Measurements from ENCODE around the gene MAP2K5. TPM values are rescaled to one million over a fixed set of nuclear protein-coding genes. Genes with fewer than 3 reads are reported as not detected.

MAP2K5 gene
- total RNA-seq, 1 donor from 2014 or later, result 25.0 TPM

- H3K4me3 ChIP-seq, result no peak overlapping the region
- no peaks in the 10 kb centered on the region for H3K36me3 ChIP-seq
- no peaks in the 10 kb centered on the region for H3K9me3 ChIP-seq (replicated peaks)
- intact Hi-C loops (cut with micrococcal nuclease), result no loop called here
- peaks cover 15% of the 10 kb centered on the region for H3K4me1 ChIP-seq
- no peak for DNase-seq
- no peaks in the 10 kb centered on the region for H3K27me3 ChIP-seq (ENCODE audit: low read depth)
- no peak overlapping the region for H3K27ac ChIP-seq (replicated peaks)
- no peak for TF ChIP-seq CTCF (IDR thresholded peaks at IDR 0.05; ENCODE audit: borderline replicate concordance)
Measured at GRCh38 chr15:67537771-67538170, 4.7 kb upstream of the MAP2K5 start.

GRCh38 chr15:67543348-67543718 is 830 bp downstream of the MAP2K5 start:
- intact Hi-C loops (cut with micrococcal nuclease), result no loop called here
- H3K4me1 ChIP-seq, result peaks cover 46% of the 10 kb centered on the region
- H3K4me3 ChIP-seq, result peak overlapping the region; percentile 95
- no peaks in the 10 kb centered on the region for H3K36me3 ChIP-seq
- DNase-seq, result no peak
- peak overlapping the region; percentile 90 for H3K27ac ChIP-seq (replicated peaks)
- H3K9me3 ChIP-seq (replicated peaks), result no peaks in the 10 kb centered on the region
- H3K27me3 ChIP-seq (ENCODE audit: low read depth), result no peaks in the 10 kb centered on the region
- TF ChIP-seq CTCF (IDR thresholded peaks at IDR 0.05; ENCODE audit: borderline replicate concordance), result no peak

GRCh38 chr15:67544475-67544874 is 2.0 kb downstream of the MAP2K5 start:
- intact Hi-C loops (cut with micrococcal nuclease), result no loop called here
- no peak for DNase-seq
- TF ChIP-seq CTCF (IDR thresholded peaks at IDR 0.05; ENCODE audit: borderline replicate concordance), result no peak
- Histone ChIP-seq H3K27me3 (ENCODE audit: low read depth) (no peaks in the 10 kb centered on the region), H3K9me3 (replicated peaks) (no peaks in the 10 kb centered on the region), H3K4me1 (peaks cover 58% of the 10 kb centered on the region), H3K27ac (replicated peaks) (no peak overlapping the region), H3K4me3 (peak overlapping the region; percentile 95), H3K36me3 (no peaks in the 10 kb centered on the region)

GRCh38 chr15:67545864-67546263 is 3.4 kb downstream of the MAP2K5 start:
- no peak for TF ChIP-seq CTCF (IDR thresholded peaks at IDR 0.05; ENCODE audit: borderline replicate concordance)
- H3K4me3 ChIP-seq, result no peak overlapping the region
- DNase-seq, result no peak
- no peak overlapping the region for H3K27ac ChIP-seq (replicated peaks)
- no peaks in the 10 kb centered on the region for H3K27me3 ChIP-seq (ENCODE audit: low read depth)
- H3K36me3 ChIP-seq, result no peaks in the 10 kb centered on the region
- no peaks in the 10 kb centered on the region for H3K9me3 ChIP-seq (replicated peaks)
- H3K4me1 ChIP-seq, result peaks cover 72% of the 10 kb centered on the region
- intact Hi-C loops (cut with micrococcal nuclease), result no loop called here

- Histone ChIP-seq H3K4me3 (no peak overlapping the region), H3K36me3 (peaks cover 8% of the 10 kb centered on the region), H3K9me3 (replicated peaks) (no peaks in the 10 kb centered on the region), H3K27ac (replicated peaks) (no peak overlapping the region), H3K27me3 (ENCODE audit: low read depth) (no peaks in the 10 kb centered on the region), H3K4me1 (peaks cover 68% of the 10 kb centered on the region)
- DNase-seq, result no peak
- intact Hi-C loops (cut with micrococcal nuclease), result no loop called here
- no peak for TF ChIP-seq CTCF (IDR thresholded peaks at IDR 0.05; ENCODE audit: borderline replicate concordance)
Measured at GRCh38 chr15:67547064-67547463, 4.6 kb downstream of the MAP2K5 start.

- H3K27ac ChIP-seq (replicated peaks), result peak overlapping the region; percentile 47
- intact Hi-C loops (cut with micrococcal nuclease), result no loop called here
- no peak for DNase-seq
- H3K9me3 ChIP-seq (replicated peaks), result no peaks in the 10 kb centered on the region
- H3K27me3 ChIP-seq (ENCODE audit: low read depth), result no peaks in the 10 kb centered on the region
- H3K36me3 ChIP-seq, result peaks cover 13% of the 10 kb centered on the region
- no peak for TF ChIP-seq CTCF (IDR thresholded peaks at IDR 0.05; ENCODE audit: borderline replicate concordance)
- peaks cover 62% of the 10 kb centered on the region for H3K4me1 ChIP-seq
- H3K4me3 ChIP-seq, result no peak overlapping the region
Measured at GRCh38 chr15:67547836-67548235, 5.3 kb downstream of the MAP2K5 start.

All from left ventricle myocardium inferior (tissue), 1 donor.